Gastroesophageal sphincter (tissue), 4 donors: ENCODE results near the gene CRYL1. TPM values are rescaled to one million over a fixed set of nuclear protein-coding genes. Genes with fewer than 3 reads are reported as not detected.

Experiments used
- ATAC-seq: fragments of 150-250 bp; one replicate; pipeline ENCODE4 v1.9.1; 2016; ENCODE audit warnings: mild to moderate bottlenecking, moderate library complexity
- H3K27ac ChIP-seq, 4 donors: fragments of 200-600 bp; sonication (generic) in 3 of 4; 1 replicate in 3 of 4; 2 replicates in 1 of 4; pipeline ENCODE4 v1.5.1; 2016 to 2019
- H3K27me3 ChIP-seq: fragments of 200-600 bp; sonication (generic); one replicate; pipeline ENCODE4 v1.5.1; 2019
- H3K36me3 ChIP-seq, 2 donors: fragments of 200-600 bp; sonication (generic); one replicate each; pipeline ENCODE4 v1.5.1; 2019; ENCODE audit warnings: control low read depth in 1 of 2
- H3K4me1 ChIP-seq, 3 donors: fragments of 200-600 bp; sonication (generic); 1 replicate in 2 of 3; 2 replicates in 1 of 3; pipeline ENCODE4 v1.5.1; 2016 to 2019; ENCODE audit warnings: control low read depth in 2 of 3
- H3K4me3 ChIP-seq, 2 donors: fragments of 200-600 bp; sonication (generic); one replicate each; pipeline ENCODE4 v1.5.1; 2019; ENCODE audit warnings: mild to moderate bottlenecking in 1 of 2, moderate library complexity in 1 of 2
- H3K9me3 ChIP-seq, 3 donors: fragments of 200-600 bp; sonication (generic); one replicate each; pipeline ENCODE4 v1.5.1; 2017 to 2019; ENCODE audit warnings: control low read depth in 2 of 3
- CTCF ChIP-seq, 4 experiments: fragments of 200-600 bp in 2 of 4; fragments of 450-650 bp in 2 of 4; sonication (generic) in 1 of 4; IDR thresholded peaks; one replicate each; pipeline ENCODE4 v1.5.1; 2017 to 2019; ENCODE audit warnings: antibody characterized with exemption in 4 of 4, mild to moderate bottlenecking in 2 of 4, moderate library complexity in 2 of 4
- EP300 ChIP-seq: sonication (generic); formaldehyde crosslinking; IDR thresholded peaks from one replicate; pipeline ENCODE4 v1.6.1; 2017; ENCODE audit warnings: antibody characterized with exemption, mild to moderate bottlenecking
- POLR2A ChIP-seq, 2 donors: fragments of 450-650 bp; IDR thresholded peaks; one replicate each; pipeline ENCODE4 v1.6.1; 2017; ENCODE audit warnings: antibody characterized with exemption in 2 of 2, mild to moderate bottlenecking in 2 of 2, moderate library complexity in 1 of 2
- POLR2AphosphoS5 ChIP-seq: sonication (generic); formaldehyde crosslinking; IDR thresholded peaks from one replicate; pipeline ENCODE4 v1.6.1; 2017; ENCODE audit warnings: antibody characterized with exemption
- WGBS, 2 donors: methylation state at CpG; one replicate each; pipeline ENCODE4 v1.1.5; 2018; ENCODE audit warnings: low coverage in 1 of 2; 5-methylcytosine and 5-hydroxymethylcytosine counted together
- total RNA-seq, 4 donors: library from RNA; depleted of rRNA; stranded (reverse); fragments of >200 nt; gene quantifications; one replicate each; pipeline ENCODE4 v1.1.0, GENCODE V29; 2016

CRYL1 gene
- total RNA-seq, 4 donors from 2014 or later, result 45.9 to 55.9 (median 47.0) TPM

GRCh38 chr13:20547479-20547908, 21.8 kb upstream of the CRYL1 start:
- 94 to 100% methylated on average over 2 to 4 of the region's 4 CpGs for WGBS, 2 donors
- Histone ChIP-seq H3K4me3 (no peak overlapping the region), H3K4me1 (no peaks in the 10 kb centered on the region), H3K27ac (no peak overlapping the region), H3K27me3 (no peaks in the 10 kb centered on the region), H3K36me3 (no peaks in the 10 kb centered on the region), H3K9me3 (no peaks in the 10 kb centered on the region)
- ATAC-seq, result no peak
- no peak for TF ChIP-seq EP300
- TF ChIP-seq CTCF (IDR thresholded peaks at IDR 0.05), result no peak
- TF ChIP-seq POLR2AphosphoS5, result no peak
- TF ChIP-seq POLR2A (IDR thresholded peaks at IDR 0.05), result no peak

GRCh38 chr13:20546556-20546955, 20.9 kb upstream of the CRYL1 start:
- H3K9me3 ChIP-seq, result no peaks in the 10 kb centered on the region
- no peak for TF ChIP-seq POLR2AphosphoS5
- no peak for TF ChIP-seq CTCF (IDR thresholded peaks at IDR 0.05)
- H3K27me3 ChIP-seq, result no peaks in the 10 kb centered on the region
- H3K4me3 ChIP-seq, result no peak overlapping the region
- WGBS, 2 donors, result 50 to 70% methylated on average over 1 of the region's 1 CpG
- H3K27ac ChIP-seq, result no peak overlapping the region
- no peak for ATAC-seq
- no peaks in the 10 kb centered on the region for H3K4me1 ChIP-seq
- H3K36me3 ChIP-seq, result no peaks in the 10 kb centered on the region

- no peak for ATAC-seq
- no peak for TF ChIP-seq CTCF (IDR thresholded peaks at IDR 0.05)
- TF ChIP-seq POLR2AphosphoS5, result no peak
- no peak for TF ChIP-seq POLR2A (IDR thresholded peaks at IDR 0.05)
- TF ChIP-seq EP300, result no peak
- WGBS, 2 donors, result 73 to 74% methylated on average over 2 to 4 of the region's 7 CpGs
- H3K4me3 ChIP-seq, result no peak overlapping the region
- H3K4me1 ChIP-seq, result no peaks in the 10 kb centered on the region
- H3K9me3 ChIP-seq, result no peaks in the 10 kb centered on the region
- H3K36me3 ChIP-seq, result no peaks in the 10 kb centered on the region
- no peak overlapping the region for H3K27ac ChIP-seq
- H3K27me3 ChIP-seq, result no peaks in the 10 kb centered on the region
These were observed 18.7 kb upstream of the CRYL1 start for GRCh38 chr13:20544201-20544923.

GRCh38 chr13:20536992-20537391, 11.3 kb upstream of the CRYL1 start:
- no peak for ATAC-seq
- peaks cover 0 to 8% (median 0%) of the 10 kb centered on the region in 3 donors for H3K9me3 ChIP-seq
- no peak overlapping the region for H3K27ac ChIP-seq
- H3K27me3 ChIP-seq, result no peaks in the 10 kb centered on the region
- no peak for TF ChIP-seq EP300
- no peak for TF ChIP-seq CTCF (IDR thresholded peaks at IDR 0.05)
- no peak for TF ChIP-seq POLR2A (IDR thresholded peaks at IDR 0.05)
- TF ChIP-seq POLR2AphosphoS5, result no peak
- no peak overlapping the region for H3K4me3 ChIP-seq
- no peaks in the 10 kb centered on the region for H3K4me1 ChIP-seq
- no peaks in the 10 kb centered on the region for H3K36me3 ChIP-seq

- Histone ChIP-seq H3K4me1 (no peaks in the 10 kb centered on the region), H3K36me3 (no peaks in the 10 kb centered on the region), H3K27me3 (peaks cover 4% of the 10 kb centered on the region), H3K9me3 (peaks cover 0 to 8% (median 0%) of the 10 kb centered on the region in 3 donors), H3K27ac (no peak overlapping the region), H3K4me3 (no peak overlapping the region)
- no peak for ATAC-seq
- no peak for TF ChIP-seq POLR2A (IDR thresholded peaks at IDR 0.05)
- 56 to 82% methylated on average over 2 to 6 of the region's 10 CpGs for WGBS, 2 donors
These were observed 8.5 kb upstream of the CRYL1 start for GRCh38 chr13:20534038-20534608.
